OCI-LY7 (cell line): ENCODE measurements around the gene VAMP8. TPM values are rescaled to one million over a fixed set of nuclear protein-coding genes. Genes with fewer than 3 reads are reported as not detected.
A peak's percentile ranks its signal among the peaks of the same experiment; 100 is the strongest.
"Not testable (repeated sequence)": the region's sequence is repeated elsewhere in the genome, so short reads cannot be mapped to it uniquely, and the experiment has no call there.

ENCODE experiments used
- BruUV-seq: library from RNA; stranded (reverse); fragments of 400-500 nt; replicated peaks from 2 replicates; lab custom pipeline; 2021; lab: Mats Ljungman, UMichigan
- CTCF ChIA-PET: fragments of 300-600 bp; sonication (Branson Sonifier 250); formaldehyde crosslinking; loops from one replicate; lab custom pipeline; 2022; ENCODE audit warnings: antibody characterized with exemption; ENCODE audit not compliant: unreplicated experiment; lab: Charles Lee
- POLR2A ChIA-PET: fragments of 300-600 bp; sonication (Branson Sonifier 250); formaldehyde crosslinking; loops from one replicate; lab custom pipeline; 2022; ENCODE audit warnings: antibody characterized with exemption; lab: Charles Lee
- DNase-seq: peaks from one replicate; pipeline ENCODE4 v3.0.0-alpha.2; 2015; ENCODE audit warnings: low spot score
- H2AFZ ChIP-seq: fragments of 200-600 bp; sonication (generic), shearing (Covaris generic); 2 replicates; pipeline ENCODE4 v1.6.1; 2014; ENCODE audit warnings: mild to moderate bottlenecking, antibody characterized with exemption, low read length, moderate library complexity
- H3K27ac ChIP-seq: fragments of 200-600 bp; sonication (generic); 2 replicates; pipeline ENCODE4 v1.5.1; 2014; ENCODE audit warnings: mixed run types, low read depth, mild to moderate bottlenecking, moderate library complexity, low read length, inconsistent platforms; ENCODE audit not compliant: poor library complexity, severe bottlenecking
- H3K36me3 ChIP-seq: fragments of 200-600 bp; sonication (generic); 2 replicates; pipeline ENCODE4 v1.6.1; 2014; ENCODE audit warnings: mild to moderate bottlenecking, antibody characterized with exemption, low read length, moderate library complexity, mixed read lengths; ENCODE audit not compliant: insufficient read depth
- H3K4me1 ChIP-seq: fragments of 200-600 bp; sonication (generic); 2 replicates; pipeline ENCODE4 v1.5.1; 2014; ENCODE audit warnings: mild to moderate bottlenecking, low read length; ENCODE audit not compliant: insufficient read depth, poor library complexity, severe bottlenecking
- H3K4me2 ChIP-seq: fragments of 200-600 bp; sonication (generic); 2 replicates; pipeline ENCODE4 v1.6.1; 2014; ENCODE audit warnings: mild to moderate bottlenecking, low read length
- H3K4me3 ChIP-seq: fragments of 200-600 bp; sonication (generic); 2 replicates; pipeline ENCODE4 v1.5.1; 2014; ENCODE audit warnings: mild to moderate bottlenecking, low read depth, low read length; ENCODE audit not compliant: poor library complexity, severe bottlenecking
- H3K79me2 ChIP-seq: fragments of 200-600 bp; sonication (generic); 2 replicates; pipeline ENCODE4 v1.6.1; 2016; ENCODE audit warnings: low read depth, mild to moderate bottlenecking, low read length, moderate library complexity, mixed read lengths; ENCODE audit not compliant: insufficient read depth
- H3K9me2 ChIP-seq: fragments of 200-600 bp; sonication (generic); 2 replicates; pipeline ENCODE4 v1.6.1; 2016; ENCODE audit warnings: mild to moderate bottlenecking, low read length, mixed read lengths; ENCODE audit not compliant: insufficient read depth
- H3K9me3 ChIP-seq: fragments of 200-600 bp; sonication (generic); 2 replicates; pipeline ENCODE4 v1.6.1; 2014; ENCODE audit warnings: mild to moderate bottlenecking, mixed run types, low read length, mixed read lengths
- H4K20me1 ChIP-seq: fragments of 200-600 bp; sonication (generic); 2 replicates; pipeline ENCODE4 v1.6.1; 2014; ENCODE audit warnings: mild to moderate bottlenecking, antibody characterized with exemption, low read length, moderate library complexity, mixed read lengths; ENCODE audit not compliant: insufficient read depth
- EZH2phosphoT487 ChIP-seq: fragments of 200-600 bp; sonication (generic); IDR thresholded peaks from 2 replicates; pipeline ENCODE4 v1.6.1; 2018; ENCODE audit warnings: low read depth, borderline replicate concordance, mild to moderate bottlenecking, mixed run types, antibody characterized with exemption, low read length, moderate library complexity, mixed read lengths
- intact Hi-C: fragments of 100-400 bp; cut with micrococcal nuclease; formaldehyde crosslinking; loops from one replicate; pipeline ENCODE4 v1.10.0; 2022; ENCODE audit not compliant: unreplicated experiment
- total RNA-seq, 2 experiments: library from RNA; depleted of rRNA in 1 of 2; stranded (reverse); fragments of >200 nt in 1 of 2; shearing (Covaris generic) in 1 of 2; gene quantifications; 2 replicates each; pipeline ENCODE4 v1.2.3, GENCODE V29; 2014 to 2022
- TF ChIP-seq, protein P1 (sequence below): fragments of 200-600 bp; sonication (generic); conservative IDR thresholded peaks from 2 replicates; pipeline ENCODE4 v1.5.1; 2014; ENCODE audit warnings: mild to moderate bottlenecking, antibody characterized with exemption, low read length, moderate library complexity, mixed read lengths

VAMP8 gene
- total RNA-seq, 2 experiments from 2014 or later: 112 to 152 TPM

GRCh38 chr2:85602476-85603234 is 25.3 kb downstream of the VAMP8 start, which contains the start of gene TMEM150A:
Gene TMEM150A (minus strand): TSS chr2:85602698. CDS start chr2:85601948, 750 bp downstream.
- POLR2A ChIA-PET: interaction anchor here (0.5 kb wide), 1 partner anchor 16 kb away, joined by 3 read pairs; no protein-coding TSS in a partner anchor
- CTCF ChIA-PET: no interaction called here
- intact Hi-C loops: loop anchor here (2.0 kb wide), 2 partner anchors 24 to 42 kb away; partner anchors contain the start of gene GGCX

GRCh38 chr2:85604133-85604444 is 26.7 kb downstream of the VAMP8 start:
- H3K9me2 ChIP-seq, H2AFZ ChIP-seq, DNase-seq, intact Hi-C loops, BruUV-seq, H4K20me1 ChIP-seq, H3K27ac ChIP-seq, CTCF ChIA-PET, H3K9me3 ChIP-seq, H3K4me3 ChIP-seq, H3K79me2 ChIP-seq: not testable (repeated sequence)
- peaks cover 11% of the 10 kb centered on the region for H3K4me1 ChIP-seq
- POLR2A ChIA-PET: interaction anchor here (1.0 kb wide), 1 partner anchor 18 kb away, joined by 3 read pairs; no protein-coding TSS in a partner anchor
- H3K36me3 ChIP-seq: peaks cover 30% of the 10 kb centered on the region
- peak overlapping the region; percentile 71; the same call in 1 of the 2 replicates for H3K4me2 ChIP-seq

More at GRCh38 chr2:85602476-85603234, 25.3 kb downstream of the VAMP8 start, which contains the start of gene TMEM150A:
- H3K79me2 ChIP-seq: no peaks in the 10 kb centered on the region
- peaks cover 19% of the 10 kb centered on the region for H3K4me1 ChIP-seq
- no peaks in the 10 kb centered on the region for H3K9me2 ChIP-seq
- H3K4me2 ChIP-seq: peak within 1 kb of the TSS; percentile 71
- TF ChIP-seq EZH2phosphoT487: no peak
- TF ChIP-seq, protein P1, sequence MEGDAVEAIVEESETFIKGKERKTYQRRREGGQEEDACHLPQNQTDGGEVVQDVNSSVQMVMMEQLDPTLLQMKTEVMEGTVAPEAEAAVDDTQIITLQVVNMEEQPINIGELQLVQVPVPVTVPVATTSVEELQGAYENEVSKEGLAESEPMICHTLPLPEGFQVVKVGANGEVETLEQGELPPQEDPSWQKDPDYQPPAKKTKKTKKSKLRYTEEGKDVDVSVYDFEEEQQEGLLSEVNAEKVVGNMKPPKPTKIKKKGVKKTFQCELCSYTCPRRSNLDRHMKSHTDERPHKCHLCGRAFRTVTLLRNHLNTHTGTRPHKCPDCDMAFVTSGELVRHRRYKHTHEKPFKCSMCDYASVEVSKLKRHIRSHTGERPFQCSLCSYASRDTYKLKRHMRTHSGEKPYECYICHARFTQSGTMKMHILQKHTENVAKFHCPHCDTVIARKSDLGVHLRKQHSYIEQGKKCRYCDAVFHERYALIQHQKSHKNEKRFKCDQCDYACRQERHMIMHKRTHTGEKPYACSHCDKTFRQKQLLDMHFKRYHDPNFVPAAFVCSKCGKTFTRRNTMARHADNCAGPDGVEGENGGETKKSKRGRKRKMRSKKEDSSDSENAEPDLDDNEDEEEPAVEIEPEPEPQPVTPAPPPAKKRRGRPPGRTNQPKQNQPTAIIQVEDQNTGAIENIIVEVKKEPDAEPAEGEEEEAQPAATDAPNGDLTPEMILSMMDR: peak; percentile 53
- H3K4me3 ChIP-seq: peak within 1 kb of the TSS; percentile 72
- peak within 1 kb of the TSS; percentile 63 for H2AFZ ChIP-seq
- peak; percentile 92 for DNase-seq
- BruUV-seq: no TSS peak
- no peaks in the 10 kb centered on the region for H3K9me3 ChIP-seq
- peaks cover 16% of the 10 kb centered on the region for H3K36me3 ChIP-seq
- no peaks in the 10 kb centered on the region; the same call in 1 of the 2 replicates for H4K20me1 ChIP-seq
- no peak within 1 kb of the TSS for H3K27ac ChIP-seq

DNA sequence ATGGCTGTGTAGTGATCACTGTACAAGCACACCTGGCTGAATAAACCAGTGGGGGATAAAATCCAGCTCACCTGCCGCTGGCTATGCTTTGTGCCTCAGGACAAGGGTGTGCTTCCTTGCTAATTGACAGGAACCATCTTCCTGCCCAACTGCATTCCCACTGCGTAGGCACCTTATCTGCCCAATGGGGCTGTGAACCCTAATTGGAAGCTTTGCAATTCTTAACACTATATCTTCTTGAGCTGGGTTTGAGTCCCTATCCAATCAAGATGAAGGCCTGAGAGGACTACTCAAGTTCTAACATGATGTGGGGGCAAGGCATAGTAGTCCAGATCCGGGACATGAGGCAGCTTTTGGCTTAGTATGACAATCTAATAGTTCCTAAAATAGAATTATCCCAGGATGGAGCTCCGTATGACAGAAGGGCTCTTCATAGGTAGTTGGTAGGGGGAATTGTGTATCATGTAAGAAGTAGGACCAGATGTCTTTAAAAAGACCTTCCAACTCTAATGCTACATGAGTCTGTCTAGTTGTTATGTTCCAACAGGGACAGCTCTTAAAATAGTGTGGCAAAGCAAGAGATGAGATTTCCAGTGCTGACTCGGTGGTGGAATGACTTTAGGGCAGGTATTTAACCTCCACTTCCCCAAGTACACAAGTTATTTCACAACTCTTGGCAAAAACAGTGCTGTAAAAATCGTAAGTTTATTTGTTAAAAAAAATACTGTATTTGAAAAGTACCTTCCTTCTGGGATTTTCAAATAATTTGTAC is 27.4 kb downstream of the VAMP8 start:
- POLR2A ChIA-PET: interaction anchor here (1.0 to 2.1 kb wide), 4 partner anchors 9 to 27 kb away, joined by 3 to 19 read pairs (median 4); partner anchors contain the start of genes RNF181 and VAMP8
- TF ChIP-seq EZH2phosphoT487: no peak
- TF ChIP-seq, protein P1: no peak
- Histone ChIP-seq H3K4me2 (no peak overlapping the region), H3K79me2 (no peaks in the 10 kb centered on the region), H3K9me2 (no peaks in the 10 kb centered on the region), H3K4me3 (no peak overlapping the region), H3K9me3 (no peaks in the 10 kb centered on the region), H4K20me1 (no peaks in the 10 kb centered on the region; the same call in 1 of the 2 replicates), H3K36me3 (peaks cover 35% of the 10 kb centered on the region), H3K4me1 (peaks cover 11% of the 10 kb centered on the region), H3K27ac (no peak overlapping the region), H2AFZ (no peak overlapping the region)
- intact Hi-C loops: no loop called here
- no peak for DNase-seq
- no TSS peak for BruUV-seq
- CTCF ChIA-PET: no interaction called here
